ENCODE results near the gene SCN4A.

SCN4A gene

GRCh38 chr17:63931981-63932561 is 40.6 kb downstream of the SCN4A start, which contains the start of gene CD79B:
CD79B (minus strand) TSS chr17:63932331; CDS start chr17:63932261, 70 bp downstream.
- H3K4me3 ChIP-seq (ENCODE audit: low read length in 2 of 2) = no peak within 1 kb of the TSS
- H2BK15ac ChIP-seq (ENCODE audit: low read length) = peak within 1 kb of the TSS; percentile 59
- H3K4me1 ChIP-seq (ENCODE audit: control insufficient read depth in 2 of 2, insufficient read depth in 1 of 2, low read depth in 1 of 2, low read length in 2 of 2) = peaks cover 2 to 10% of the 10 kb centered on the region in 2 donors
- H3K27ac ChIP-seq (replicated peaks; ENCODE audit: low read length) = no peak within 1 kb of the TSS
- peak within 1 kb of the TSS; percentile 91 for H2AK5ac ChIP-seq (ENCODE audit: low read depth, low read length)
- peak within 1 kb of the TSS; percentile 85 for H2BK5ac ChIP-seq (ENCODE audit: low read length)
- no peak within 1 kb of the TSS for H2BK12ac ChIP-seq (ENCODE audit: low read length)
- H3K9me3 ChIP-seq (replicated peaks in 1 of 2; ENCODE audit: control insufficient read depth in 2 of 2, insufficient read depth in 1 of 2, low read depth in 1 of 2, low read length in 2 of 2) = no peaks in the 10 kb centered on the region
- no CpG with 5 or more reads among the region's 19 CpGs for WGBS, 2 donors (ENCODE audit: extremely low coverage in 2 of 2, insufficient read length in 2 of 2, insufficient replicate concordance in 1 of 2)
- H2BK120ac ChIP-seq (ENCODE audit: low read depth, low read length) = no peak within 1 kb of the TSS
- H3K27me3 ChIP-seq (ENCODE audit: control insufficient read depth in 3 of 3, insufficient read depth in 3 of 3, low read depth in 1 of 3, low read length in 3 of 3) = peaks cover 0 to 7% (median 0%) of the 10 kb centered on the region in 3 experiments
- H3K9ac ChIP-seq (ENCODE audit: low read depth, low read length, poor library complexity) = peak within 1 kb of the TSS; percentile 12
- H3K36me3 ChIP-seq (replicated peaks in 1 of 2; ENCODE audit: control insufficient read depth in 2 of 2, insufficient read depth in 2 of 2, low read length in 2 of 2) = no peaks in the 10 kb centered on the region
- no peak for DNase-seq (ENCODE audit: low spot score)
- no peak within 1 kb of the TSS for H3K4me2 ChIP-seq (ENCODE audit: insufficient read depth, low read length, poor library complexity, severe bottlenecking)
- peak within 1 kb of the TSS; percentile 97 for H4K91ac ChIP-seq (ENCODE audit: low read depth, low read length, poor library complexity)
- H4K8ac ChIP-seq (ENCODE audit: low read depth, low read length) = peak within 1 kb of the TSS; percentile 53
- peak within 1 kb of the TSS; percentile 69 for H2AFZ ChIP-seq (ENCODE audit: low read length)
- H3K79me1 ChIP-seq (ENCODE audit: low read depth, low read length) = no peaks in the 10 kb centered on the region
- H3K14ac ChIP-seq (ENCODE audit: low read length) = peak within 1 kb of the TSS; percentile 97
- H3K23ac ChIP-seq (ENCODE audit: low read depth, low read length, poor library complexity) = no peak within 1 kb of the TSS
- H3K4ac ChIP-seq (ENCODE audit: low read length) = peak within 1 kb of the TSS; percentile 94
- peak within 1 kb of the TSS; percentile 91 for H3K18ac ChIP-seq (ENCODE audit: low read length)

DNA sequence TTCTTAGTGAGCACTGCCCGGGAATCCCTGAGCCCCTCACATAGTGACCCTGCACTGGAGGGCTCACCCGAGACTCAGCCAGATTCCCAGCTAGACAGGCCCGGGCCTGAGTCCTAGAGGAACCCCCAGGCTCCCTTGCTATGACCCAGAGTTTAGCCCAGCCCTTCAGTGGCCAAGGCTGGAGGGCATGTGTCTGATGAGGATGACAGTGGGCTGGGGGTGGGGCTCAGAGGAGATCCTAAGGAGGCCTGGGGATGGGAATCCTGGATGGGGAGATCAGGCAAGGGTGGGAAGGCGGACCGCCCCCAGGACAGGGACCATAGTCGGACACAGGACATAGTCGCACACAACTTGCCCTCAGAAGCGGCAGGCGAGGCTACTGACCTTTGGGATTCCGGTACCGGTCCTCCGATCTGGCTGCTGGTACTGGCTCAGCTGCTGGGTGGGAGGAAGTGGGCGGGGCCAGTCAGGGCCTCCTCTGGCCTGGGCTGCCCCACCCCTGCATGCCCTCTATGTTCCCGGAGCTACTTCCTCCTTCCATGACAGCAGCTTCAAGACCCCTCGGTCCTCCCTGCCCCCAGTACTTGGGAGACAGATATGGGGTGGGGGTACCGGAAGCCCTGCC is 41.7 kb downstream of the SCN4A start:
- H3K4me1 ChIP-seq (ENCODE audit: control insufficient read depth in 2 of 2, insufficient read depth in 1 of 2, low read depth in 1 of 2, low read length in 2 of 2) = peaks cover 2 to 10% of the 10 kb centered on the region in 2 donors
- H3K4me3 ChIP-seq (ENCODE audit: low read length in 2 of 2) = no peak overlapping the region
- H3K14ac ChIP-seq (ENCODE audit: low read length) = no peak overlapping the region
- no peak overlapping the region for H3K4me2 ChIP-seq (ENCODE audit: insufficient read depth, low read length, poor library complexity, severe bottlenecking)
- peak overlapping the region; percentile 64 for H2AFZ ChIP-seq (ENCODE audit: low read length)
- peak overlapping the region; percentile 91 for H2AK5ac ChIP-seq (ENCODE audit: low read depth, low read length)
- H3K9me3 ChIP-seq (replicated peaks in 1 of 2; ENCODE audit: control insufficient read depth in 2 of 2, insufficient read depth in 1 of 2, low read depth in 1 of 2, low read length in 2 of 2) = no peaks in the 10 kb centered on the region
- H3K18ac ChIP-seq (ENCODE audit: low read length) = peak overlapping the region; percentile 91
- no peak overlapping the region for H2BK12ac ChIP-seq (ENCODE audit: low read length)
- H3K9ac ChIP-seq (ENCODE audit: low read depth, low read length, poor library complexity) = no peak overlapping the region
- no peak overlapping the region for H2BK120ac ChIP-seq (ENCODE audit: low read depth, low read length)
- no CpG with 5 or more reads among the region's 16 CpGs for WGBS, 2 donors (ENCODE audit: extremely low coverage in 2 of 2, insufficient read length in 2 of 2, insufficient replicate concordance in 1 of 2)
- H3K27ac ChIP-seq (replicated peaks; ENCODE audit: low read length) = no peak overlapping the region
- peak overlapping the region; percentile 32 for H2BK15ac ChIP-seq (ENCODE audit: low read length)
- no peak overlapping the region for H4K91ac ChIP-seq (ENCODE audit: low read depth, low read length, poor library complexity)
- H3K79me1 ChIP-seq (ENCODE audit: low read depth, low read length) = no peaks in the 10 kb centered on the region
- no peak overlapping the region for H3K23ac ChIP-seq (ENCODE audit: low read depth, low read length, poor library complexity)
- H2BK5ac ChIP-seq (ENCODE audit: low read length) = peak overlapping the region; percentile 85
- H4K8ac ChIP-seq (ENCODE audit: low read depth, low read length) = no peak overlapping the region
- H3K36me3 ChIP-seq (replicated peaks in 1 of 2; ENCODE audit: control insufficient read depth in 2 of 2, insufficient read depth in 2 of 2, low read length in 2 of 2) = no peaks in the 10 kb centered on the region
- no peak overlapping the region for H3K4ac ChIP-seq (ENCODE audit: low read length)
- no peak for DNase-seq (ENCODE audit: low spot score)
- peaks cover 0 to 7% (median 0%) of the 10 kb centered on the region in 3 experiments for H3K27me3 ChIP-seq (ENCODE audit: control insufficient read depth in 3 of 3, insufficient read depth in 3 of 3, low read depth in 1 of 3, low read length in 3 of 3)

DNA sequence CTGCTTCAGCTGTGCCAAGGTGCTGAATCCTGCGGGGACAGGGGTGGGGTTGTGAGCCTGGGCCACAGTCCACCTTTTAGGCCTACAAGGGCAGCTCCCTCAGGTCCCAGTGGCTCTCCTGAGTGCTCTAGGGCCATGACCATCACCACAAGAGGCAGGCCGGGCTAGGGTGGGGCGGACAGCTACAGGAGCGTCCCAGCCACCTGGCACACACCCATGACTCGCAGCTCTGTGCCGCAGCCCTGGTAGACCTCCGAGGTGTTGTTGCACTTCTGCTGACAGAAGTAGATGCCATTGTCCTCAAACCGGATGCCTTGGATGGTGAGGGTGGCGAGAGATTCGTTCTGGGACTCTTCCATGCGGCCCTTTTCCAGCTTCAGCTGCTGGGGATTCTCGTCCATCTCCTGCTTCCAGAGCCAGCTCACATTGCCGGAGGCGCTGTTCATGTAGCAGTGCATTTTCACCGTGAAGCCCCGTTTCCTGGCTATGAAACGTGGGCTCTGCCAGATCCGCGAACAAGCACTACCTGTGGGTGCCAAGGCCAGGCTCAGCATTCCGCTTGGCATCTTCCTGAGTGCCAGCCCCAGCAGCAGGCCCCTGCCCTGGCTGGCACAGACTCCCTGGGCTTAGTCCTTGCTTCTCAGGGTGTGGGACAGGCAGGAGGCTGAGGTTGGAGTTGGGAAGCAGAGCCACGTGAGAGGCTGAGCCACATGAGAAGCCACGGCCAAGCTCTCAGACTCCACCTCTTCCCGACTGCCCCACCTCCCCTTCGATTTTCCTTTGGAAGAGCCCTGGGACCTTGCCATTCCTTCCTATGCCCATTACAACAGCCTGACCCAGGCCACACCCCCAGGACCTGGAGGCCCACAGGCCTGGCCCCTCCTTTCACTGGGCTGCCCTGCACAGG is 42.6 kb downstream of the SCN4A start:
- DNase-seq (ENCODE audit: low spot score) = no peak
- H3K27ac ChIP-seq (replicated peaks; ENCODE audit: low read length) = no peak overlapping the region
- peak overlapping the region; percentile 64 for H2AFZ ChIP-seq (ENCODE audit: low read length)
- H3K9me3 ChIP-seq (replicated peaks in 1 of 2; ENCODE audit: control insufficient read depth in 2 of 2, insufficient read depth in 1 of 2, low read depth in 1 of 2, low read length in 2 of 2) = no peaks in the 10 kb centered on the region
- peak overlapping the region; percentile 91 for H2AK5ac ChIP-seq (ENCODE audit: low read depth, low read length)
- H2BK120ac ChIP-seq (ENCODE audit: low read depth, low read length) = no peak overlapping the region
- no peak overlapping the region for H3K4me3 ChIP-seq (ENCODE audit: low read length in 2 of 2)
- no peak overlapping the region for H3K9ac ChIP-seq (ENCODE audit: low read depth, low read length, poor library complexity)
- H3K4me2 ChIP-seq (ENCODE audit: insufficient read depth, low read length, poor library complexity, severe bottlenecking) = no peak overlapping the region
- H3K36me3 ChIP-seq (replicated peaks in 1 of 2; ENCODE audit: control insufficient read depth in 2 of 2, insufficient read depth in 2 of 2, low read length in 2 of 2) = no peaks in the 10 kb centered on the region
- H2BK5ac ChIP-seq (ENCODE audit: low read length) = peak overlapping the region; percentile 66
- no CpG with 5 or more reads among the region's 24 CpGs for WGBS, 2 donors (ENCODE audit: extremely low coverage in 2 of 2, insufficient read length in 2 of 2, insufficient replicate concordance in 1 of 2)
- H3K4me1 ChIP-seq (ENCODE audit: control insufficient read depth in 2 of 2, insufficient read depth in 1 of 2, low read depth in 1 of 2, low read length in 2 of 2) = peaks cover 2 to 10% of the 10 kb centered on the region in 2 donors
- H4K91ac ChIP-seq (ENCODE audit: low read depth, low read length, poor library complexity) = no peak overlapping the region
- H2BK12ac ChIP-seq (ENCODE audit: low read length) = peak overlapping the region; percentile 81
- H3K23ac ChIP-seq (ENCODE audit: low read depth, low read length, poor library complexity) = no peak overlapping the region
- peaks cover 0 to 7% (median 0%) of the 10 kb centered on the region in 3 experiments for H3K27me3 ChIP-seq (ENCODE audit: control insufficient read depth in 3 of 3, insufficient read depth in 3 of 3, low read depth in 1 of 3, low read length in 3 of 3)
- H3K4ac ChIP-seq (ENCODE audit: low read length) = no peak overlapping the region
- H3K79me1 ChIP-seq (ENCODE audit: low read depth, low read length) = no peaks in the 10 kb centered on the region
- peak overlapping the region; percentile 32 for H2BK15ac ChIP-seq (ENCODE audit: low read length)
- peak overlapping the region; percentile 38 for H3K14ac ChIP-seq (ENCODE audit: low read length)
- peak overlapping the region; percentile 82 for H4K8ac ChIP-seq (ENCODE audit: low read depth, low read length)
- H3K18ac ChIP-seq (ENCODE audit: low read length) = peak overlapping the region; percentile 85
